Endothelial cell (in vitro differentiated cells): Measurements from ENCODE around the gene PTPRN2. TPM values are rescaled to one million over a fixed set of nuclear protein-coding genes. Genes with fewer than 3 reads are reported as not detected.

Source experiments
- DNase-seq: peaks from one replicate; pipeline ENCODE4 v3.0.0; 2021; ENCODE audit warnings: low spot score
- H3K27ac Mint-ChIP-seq: one replicate; pipeline ENCODE4 v1.8.0; 2021; ENCODE audit warnings: mixed read lengths, inconsistent platforms; ENCODE audit not compliant: unreplicated experiment
- H3K27me3 Mint-ChIP-seq: one replicate; pipeline ENCODE4 v1.8.0; 2021; ENCODE audit warnings: mild to moderate bottlenecking, moderate library complexity, mixed read lengths, inconsistent platforms; ENCODE audit not compliant: unreplicated experiment
- H3K36me3 Mint-ChIP-seq: one replicate; pipeline ENCODE4 v1.8.0; 2021; ENCODE audit warnings: mild to moderate bottlenecking, low read depth, mixed read lengths, inconsistent platforms; ENCODE audit not compliant: unreplicated experiment
- H3K4me1 Mint-ChIP-seq: one replicate; pipeline ENCODE4 v1.8.0; 2021; ENCODE audit warnings: mild to moderate bottlenecking, mixed read lengths, inconsistent platforms; ENCODE audit not compliant: unreplicated experiment
- H3K4me3 Mint-ChIP-seq: one replicate; pipeline ENCODE4 v1.8.0; 2021; ENCODE audit warnings: mild to moderate bottlenecking, mixed read lengths, inconsistent platforms; ENCODE audit not compliant: unreplicated experiment
- H3K9me3 Mint-ChIP-seq: one replicate; pipeline ENCODE4 v1.8.0; 2021; ENCODE audit warnings: mixed read lengths, inconsistent platforms; ENCODE audit not compliant: unreplicated experiment
- CTCF ChIP-seq: fragments of 200-600 bp; sonication (generic); IDR thresholded peaks from one replicate; pipeline ENCODE4 v1.5.0; 2021; ENCODE audit warnings: antibody characterized with exemption; ENCODE audit not compliant: unreplicated experiment
- total RNA-seq: library from RNA; stranded (reverse); fragmentation: NEBNext Ultra II Directional; extraction: Animal tissue kit (Norgen Biotek cat#: 25700); gene quantifications from one replicate; pipeline ENCODE4 v1.2.1, GENCODE V29; 2021; ENCODE audit not compliant: unreplicated experiment

The PTPRN2 gene
- total RNA-seq, 1 donor from 2014 or later: 0.18 TPM

- Mint-ChIP-seq H3K36me3 (peaks cover 29% of the 10 kb centered on the region), H3K4me3 (no peak overlapping the region), H3K27ac (no peak overlapping the region), H3K9me3 (peaks cover 79% of the 10 kb centered on the region), H3K27me3 (peaks cover 22% of the 10 kb centered on the region), H3K4me1 (no peaks in the 10 kb centered on the region)
- DNase-seq: no peak
- no peak for TF ChIP-seq CTCF
Observed at GRCh38 chr7:158176561-158177173, 411.0 kb downstream of the PTPRN2 start.

- Mint-ChIP-seq H3K9me3 (peaks cover 72% of the 10 kb centered on the region), H3K36me3 (peaks cover 29% of the 10 kb centered on the region)
- TF ChIP-seq CTCF: no peak
Observed at GRCh38 chr7:158175779-158176178, 411.8 kb downstream of the PTPRN2 start.

GRCh38 chr7:158174947-158175346 lies 412.7 kb downstream of the PTPRN2 start:
- no peaks in the 10 kb centered on the region for H3K4me1 Mint-ChIP-seq
- TF ChIP-seq CTCF: no peak
- H3K36me3 Mint-ChIP-seq: peaks cover 29% of the 10 kb centered on the region
- H3K27ac Mint-ChIP-seq: no peak overlapping the region
- no peak for DNase-seq
- peaks cover 65% of the 10 kb centered on the region for H3K9me3 Mint-ChIP-seq
- no peak overlapping the region for H3K4me3 Mint-ChIP-seq
- H3K27me3 Mint-ChIP-seq: peaks cover 22% of the 10 kb centered on the region

More at GRCh38 chr7:158175779-158176178, 411.8 kb downstream of the PTPRN2 start:
- DNase-seq: no peak
- Mint-ChIP-seq H3K4me3 (no peak overlapping the region), H3K4me1 (no peaks in the 10 kb centered on the region), H3K27me3 (peaks cover 22% of the 10 kb centered on the region), H3K27ac (no peak overlapping the region)

- Mint-ChIP-seq H3K27ac (no peak overlapping the region), H3K9me3 (peaks cover 61% of the 10 kb centered on the region), H3K4me3 (no peak overlapping the region), H3K36me3 (peaks cover 20% of the 10 kb centered on the region), H3K27me3 (peaks cover 14% of the 10 kb centered on the region), H3K4me1 (no peaks in the 10 kb centered on the region)
- no peak for DNase-seq
- no peak for TF ChIP-seq CTCF
Observed at GRCh38 chr7:158167373-158167772, 420.2 kb downstream of the PTPRN2 start.

GRCh38 chr7:158166386-158167340 lies 421.0 kb downstream of the PTPRN2 start:
- no peak overlapping the region for H3K27ac Mint-ChIP-seq
- no peak for TF ChIP-seq CTCF
- H3K4me3 Mint-ChIP-seq: no peak overlapping the region
- DNase-seq: no peak
- peaks cover 12% of the 10 kb centered on the region for H3K27me3 Mint-ChIP-seq
- H3K4me1 Mint-ChIP-seq: no peaks in the 10 kb centered on the region
- H3K36me3 Mint-ChIP-seq: peaks cover 19% of the 10 kb centered on the region
- peaks cover 58% of the 10 kb centered on the region for H3K9me3 Mint-ChIP-seq
